Measurements from ENCODE around the gene DRD1. TPM values are rescaled to one million over a fixed set of nuclear protein-coding genes. Genes with fewer than 3 reads are reported as not detected.
A peak's percentile ranks its signal among the peaks of the same experiment; 100 is the strongest.

Gene DRD1
- total RNA-seq, 2 experiments from 2014 or later: not detected

- peaks cover 60% of the 10 kb centered on the region for H3K4me1 ChIP-seq (ENCODE audit: insufficient read depth, low read length)
- peaks cover 58% of the 10 kb centered on the region for H3K36me3 ChIP-seq (ENCODE audit: insufficient read depth, low read length)
- Mint-ChIP-seq H3K4me3 (no peak overlapping the region), H3K36me3 (ENCODE audit: low read depth) (peaks cover 90% of the 10 kb centered on the region), H3K9me3 (no peaks in the 10 kb centered on the region), H3K27ac (peak overlapping the region; percentile 17), H3K27me3 (no peaks in the 10 kb centered on the region), H3K4me1 (ENCODE audit: low read depth) (peaks cover 94% of the 10 kb centered on the region)
- H3K27me3 ChIP-seq (ENCODE audit: control insufficient read depth in 1 of 2, insufficient read depth in 2 of 2, low read length in 2 of 2): no peaks in the 10 kb centered on the region
- ChIA-PET POLR2A (interaction anchor here (1.6 kb wide), 1 partner anchor 21 kb away, joined by 4 read pairs; no protein-coding TSS in a partner anchor), CTCF (interaction anchor here (1.5 kb wide), 1 partner anchor 48 kb away, joined by 4 read pairs; no protein-coding TSS in a partner anchor)
- DNase-seq: no peak
- no peak for ATAC-seq (ENCODE audit: poor library complexity)
- no peak overlapping the region for H3K27ac ChIP-seq (ENCODE audit: low read depth in 1 of 2, low read length in 2 of 2)
- intact Hi-C loops (cut with DNase I, micrococcal nuclease): no loop called here
- H3K9me3 ChIP-seq (ENCODE audit: control insufficient read depth in 1 of 2, insufficient read depth in 1 of 2, low read length in 2 of 2): no peaks in the 10 kb centered on the region
- H3K4me3 ChIP-seq (ENCODE audit: low read length): no peak overlapping the region
- TF ChIP-seq CTCF (IDR thresholded peaks at IDR 0.05): no peak
These were observed 41.6 kb upstream of the DRD1 start for GRCh38 chr5:175485631-175486030.

GRCh38 chr5:175484829-175485228 is 40.8 kb upstream of the DRD1 start:
- peaks cover 87% of the 10 kb centered on the region for H3K36me3 Mint-ChIP-seq (ENCODE audit: low read depth)
- no peak for ATAC-seq (ENCODE audit: poor library complexity)
- no peaks in the 10 kb centered on the region for H3K27me3 Mint-ChIP-seq
- Histone ChIP-seq H3K27me3 (ENCODE audit: control insufficient read depth in 1 of 2, insufficient read depth in 2 of 2, low read length in 2 of 2) (no peaks in the 10 kb centered on the region), H3K4me1 (ENCODE audit: insufficient read depth, low read length) (peaks cover 64% of the 10 kb centered on the region), H3K36me3 (ENCODE audit: insufficient read depth, low read length) (peaks cover 56% of the 10 kb centered on the region), H3K27ac (ENCODE audit: low read depth in 1 of 2, low read length in 2 of 2) (no peak overlapping the region), H3K9me3 (ENCODE audit: control insufficient read depth in 1 of 2, insufficient read depth in 1 of 2, low read length in 2 of 2) (no peaks in the 10 kb centered on the region), H3K4me3 (ENCODE audit: low read length) (no peak overlapping the region)
- no peak for DNase-seq
- TF ChIP-seq CTCF (IDR thresholded peaks at IDR 0.05): no peak
- CTCF ChIA-PET: no interaction called here
- H3K27ac Mint-ChIP-seq: peak overlapping the region; percentile 17
- POLR2A ChIA-PET: interaction anchor here (1.6 kb wide), 1 partner anchor 20 kb away, joined by 4 read pairs; no protein-coding TSS in a partner anchor
- H3K4me1 Mint-ChIP-seq (ENCODE audit: low read depth): peaks cover 94% of the 10 kb centered on the region
- no peaks in the 10 kb centered on the region for H3K9me3 Mint-ChIP-seq
- no peak overlapping the region for H3K4me3 Mint-ChIP-seq
- intact Hi-C loops (cut with DNase I, micrococcal nuclease): no loop called here

- H3K36me3 Mint-ChIP-seq (ENCODE audit: low read depth): peaks cover 87% of the 10 kb centered on the region
- H3K4me1 Mint-ChIP-seq (ENCODE audit: low read depth): peaks cover 94% of the 10 kb centered on the region
- no peak overlapping the region for H3K4me3 ChIP-seq (ENCODE audit: low read length)
- peaks cover 64% of the 10 kb centered on the region for H3K4me1 ChIP-seq (ENCODE audit: insufficient read depth, low read length)
- H3K27me3 Mint-ChIP-seq: no peaks in the 10 kb centered on the region
- H3K27me3 ChIP-seq (ENCODE audit: control insufficient read depth in 1 of 2, insufficient read depth in 2 of 2, low read length in 2 of 2): no peaks in the 10 kb centered on the region
- TF ChIP-seq CTCF (IDR thresholded peaks at IDR 0.05): no peak
- H3K27ac ChIP-seq (ENCODE audit: low read depth in 1 of 2, low read length in 2 of 2): no peak overlapping the region
- peak overlapping the region; percentile 17 for H3K27ac Mint-ChIP-seq
- DNase-seq (no peak), ATAC-seq (ENCODE audit: poor library complexity) (no peak)
- H3K9me3 ChIP-seq (ENCODE audit: control insufficient read depth in 1 of 2, insufficient read depth in 1 of 2, low read length in 2 of 2): no peaks in the 10 kb centered on the region
- H3K9me3 Mint-ChIP-seq: no peaks in the 10 kb centered on the region
- CTCF ChIA-PET: no interaction called here
- H3K36me3 ChIP-seq (ENCODE audit: insufficient read depth, low read length): peaks cover 51% of the 10 kb centered on the region
- intact Hi-C loops (cut with DNase I, micrococcal nuclease): no loop called here
- H3K4me3 Mint-ChIP-seq: no peak overlapping the region
- POLR2A ChIA-PET: interaction anchor here (1.6 kb wide), 1 partner anchor 20 kb away, joined by 4 read pairs; no protein-coding TSS in a partner anchor
These were observed 40.3 kb upstream of the DRD1 start for GRCh38 chr5:175484322-175484721.
